Sigmoid colon (tissue), 7 donors: ENCODE data around the gene SNRNP40. TPM values are rescaled to one million over a fixed set of nuclear protein-coding genes. Genes with fewer than 3 reads are reported as not detected.

Source experiments
- DNase-seq: peaks from one replicate; pipeline ENCODE4 v3.0.0-alpha.2; 2019
- H3K27ac ChIP-seq, 4 donors: fragments of 200-600 bp; sonication (generic); one replicate each; pipeline ENCODE4 v1.5.1; 2016 to 2019; ENCODE audit warnings: mild to moderate bottlenecking in 1 of 4
- H3K27me3 ChIP-seq, 3 donors: fragments of 200-600 bp; sonication (generic); one replicate each; pipeline ENCODE4 v1.5.1; 2019; ENCODE audit warnings: mild to moderate bottlenecking in 1 of 3
- H3K36me3 ChIP-seq, 4 donors: fragments of 200-600 bp; sonication (generic); one replicate each; pipeline ENCODE4 v1.5.1; 2016 to 2019
- H3K4me1 ChIP-seq, 4 donors: fragments of 200-600 bp; sonication (generic); one replicate each; pipeline ENCODE4 v1.5.1; 2017 to 2019
- H3K4me3 ChIP-seq, 4 donors: fragments of 200-600 bp; sonication (generic); one replicate each; pipeline ENCODE4 v1.5.1; 2017 to 2019; ENCODE audit warnings: mild to moderate bottlenecking in 2 of 4, moderate library complexity in 1 of 4
- H3K9me3 ChIP-seq, 4 donors: fragments of 200-600 bp in 3 of 4; sonication (generic) in 3 of 4; one replicate each; pipeline versions ENCODE4 v1.5.1 to v1.6.1; 2013 to 2019
- EP300 ChIP-seq, 4 donors: sonication (generic); formaldehyde crosslinking; IDR thresholded peaks; one replicate each; pipeline ENCODE4 v1.6.1; 2017; ENCODE audit warnings: antibody characterized with exemption in 4 of 4
- POLR2A ChIP-seq, 2 donors: fragments of 450-650 bp; IDR thresholded peaks; one replicate each; pipeline ENCODE4 v1.6.1; 2016; ENCODE audit warnings: antibody characterized with exemption in 2 of 2, mild to moderate bottlenecking in 2 of 2, moderate library complexity in 2 of 2
- POLR2AphosphoS5 ChIP-seq, 4 donors: sonication (generic); formaldehyde crosslinking; IDR thresholded peaks; one replicate each; pipeline ENCODE4 v1.6.1; 2017; ENCODE audit warnings: antibody characterized with exemption in 4 of 4
- WGBS, 2 donors: extraction: QIAGEN DNeasy Blood & Tissue Kit; methylation state at CpG; one replicate each; pipeline ENCODE4 v1.1.7; 2013; 5-methylcytosine and 5-hydroxymethylcytosine counted together
- intact Hi-C: fragments of 100-400 bp; cut with DNase I; formaldehyde crosslinking; loops from one replicate; pipeline ENCODE4 v1.15.1; 2023
- polyA plus RNA-seq, 3 donors: library from polyadenylated mRNA; stranded (reverse); fragments of 200-250 nt; gene quantifications; one replicate each; pipeline ENCODE4 v1.2.3, GENCODE V29; 2013
- total RNA-seq, 4 donors: library from RNA; depleted of rRNA; stranded (reverse); fragments of >200 nt; gene quantifications; one replicate each; pipeline ENCODE4 v1.1.0, GENCODE V29; 2016
- TF ChIP-seq, protein P1 (sequence below), 4 experiments: fragments of 450-650 bp in 3 of 4; fragments of 200-600 bp in 1 of 4; IDR thresholded peaks; one replicate each; pipeline ENCODE4 v1.5.1; 2016 to 2019; ENCODE audit warnings: antibody characterized with exemption in 4 of 4, mild to moderate bottlenecking in 3 of 4, moderate library complexity in 2 of 4
- donor health status: healthy with polysubstance abuse.
- donor health status: Bipolar disorder and iron deficiency.
- donor health status: healthy.

The SNRNP40 gene
- total and polyA plus RNA-seq, 7 donors = 19.4 to 36.4 (median 26.1) TPM

GRCh38 chr1:31259746-31260145 is 36.8 kb downstream of the SNRNP40 start:
- no peak overlapping the region for H3K4me3 ChIP-seq
- no peaks in the 10 kb centered on the region for H3K9me3 ChIP-seq
- TF ChIP-seq POLR2A (IDR thresholded peaks at IDR 0.05) (no peak), EP300 (IDR thresholded peaks at IDR 0.05) (no peak), POLR2AphosphoS5 (IDR thresholded peaks at IDR 0.05) (no peak)
- TF ChIP-seq, protein P1, sequence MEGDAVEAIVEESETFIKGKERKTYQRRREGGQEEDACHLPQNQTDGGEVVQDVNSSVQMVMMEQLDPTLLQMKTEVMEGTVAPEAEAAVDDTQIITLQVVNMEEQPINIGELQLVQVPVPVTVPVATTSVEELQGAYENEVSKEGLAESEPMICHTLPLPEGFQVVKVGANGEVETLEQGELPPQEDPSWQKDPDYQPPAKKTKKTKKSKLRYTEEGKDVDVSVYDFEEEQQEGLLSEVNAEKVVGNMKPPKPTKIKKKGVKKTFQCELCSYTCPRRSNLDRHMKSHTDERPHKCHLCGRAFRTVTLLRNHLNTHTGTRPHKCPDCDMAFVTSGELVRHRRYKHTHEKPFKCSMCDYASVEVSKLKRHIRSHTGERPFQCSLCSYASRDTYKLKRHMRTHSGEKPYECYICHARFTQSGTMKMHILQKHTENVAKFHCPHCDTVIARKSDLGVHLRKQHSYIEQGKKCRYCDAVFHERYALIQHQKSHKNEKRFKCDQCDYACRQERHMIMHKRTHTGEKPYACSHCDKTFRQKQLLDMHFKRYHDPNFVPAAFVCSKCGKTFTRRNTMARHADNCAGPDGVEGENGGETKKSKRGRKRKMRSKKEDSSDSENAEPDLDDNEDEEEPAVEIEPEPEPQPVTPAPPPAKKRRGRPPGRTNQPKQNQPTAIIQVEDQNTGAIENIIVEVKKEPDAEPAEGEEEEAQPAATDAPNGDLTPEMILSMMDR (IDR thresholded peaks at IDR 0.05) = no peak
- no peak overlapping the region for H3K27ac ChIP-seq
- peaks cover 0 to 67% (median 36%) of the 10 kb centered on the region in 4 donors for H3K36me3 ChIP-seq
- peaks cover 0 to 3% (median 1%) of the 10 kb centered on the region in 4 donors for H3K4me1 ChIP-seq
- DNase-seq = no peak
- intact Hi-C loops = no loop called here
- no peaks in the 10 kb centered on the region for H3K27me3 ChIP-seq
- WGBS, 2 donors = 91 to 94% methylated on average over 3 of the region's 3 CpGs

GRCh38 chr1:31258581-31258980 is 38.0 kb downstream of the SNRNP40 start:
- H3K27me3 ChIP-seq = no peaks in the 10 kb centered on the region
- no peak for DNase-seq
- intact Hi-C loops = no loop called here
- TF ChIP-seq POLR2AphosphoS5 (IDR thresholded peaks at IDR 0.05) (no peak), POLR2A (IDR thresholded peaks at IDR 0.05) (no peak)
- TF ChIP-seq, protein P1 (IDR thresholded peaks at IDR 0.05) = no peak
- H3K4me1 ChIP-seq = no peaks in the 10 kb centered on the region
- H3K4me3 ChIP-seq = no peak overlapping the region
- no peak overlapping the region for H3K27ac ChIP-seq
- 82 to 88% methylated on average over 1 of the region's 1 CpG for WGBS, 2 donors
- H3K36me3 ChIP-seq = peaks cover 0 to 66% (median 36%) of the 10 kb centered on the region in 4 donors
- H3K9me3 ChIP-seq = no peaks in the 10 kb centered on the region

DNA sequence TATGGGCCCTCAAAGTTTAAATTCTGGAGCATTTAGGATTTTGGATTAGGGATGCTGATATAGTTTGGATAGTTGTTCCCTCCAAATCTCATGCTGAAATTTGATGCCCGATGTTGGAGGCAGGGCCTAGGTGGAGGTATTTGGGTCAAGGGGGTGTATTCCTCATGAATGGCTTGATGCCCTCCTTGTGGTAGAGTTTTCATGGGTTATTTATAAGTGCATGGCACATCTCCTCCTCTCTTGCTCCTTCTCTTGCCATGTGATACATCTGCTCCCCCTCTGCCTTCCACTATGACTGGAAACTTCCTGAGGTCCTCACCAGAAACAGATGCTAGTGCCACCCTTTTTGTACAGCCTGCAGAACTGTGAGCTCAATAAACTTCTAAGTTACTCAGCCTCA is 39.4 kb downstream of the SNRNP40 start:
- Histone ChIP-seq H3K27ac (no peak overlapping the region), H3K27me3 (no peaks in the 10 kb centered on the region), H3K9me3 (no peaks in the 10 kb centered on the region), H3K4me3 (no peak overlapping the region), H3K4me1 (no peaks in the 10 kb centered on the region), H3K36me3 (peaks cover 0 to 53% (median 34%) of the 10 kb centered on the region in 4 donors)
- TF ChIP-seq POLR2A (IDR thresholded peaks at IDR 0.05) = no peak
- TF ChIP-seq POLR2AphosphoS5 (IDR thresholded peaks at IDR 0.05) = no peak
- no peak for DNase-seq
- 98% methylated on average over 1 of the region's 1 CpG for WGBS, 2 donors
- intact Hi-C loops = no loop called here

DNA sequence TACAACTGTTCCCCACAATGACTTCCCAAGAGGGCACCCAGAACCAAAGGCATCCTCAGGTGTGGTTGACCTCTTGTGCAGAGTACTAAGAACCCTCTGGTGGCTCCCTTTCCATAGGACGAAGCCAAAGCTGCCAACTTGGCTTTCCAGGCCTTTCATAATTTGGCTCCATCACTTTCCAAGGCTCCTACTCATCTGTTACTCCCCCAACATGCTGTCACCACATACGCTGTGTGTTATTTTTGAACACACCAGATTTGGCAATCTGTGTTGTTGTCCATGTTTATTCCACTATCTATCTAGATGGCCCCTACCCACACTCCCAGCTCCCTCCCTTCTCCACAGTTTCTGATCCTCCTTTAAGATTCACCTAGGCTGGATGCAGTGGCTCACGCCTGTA is 46.7 kb downstream of the SNRNP40 start:
- Histone ChIP-seq H3K36me3 (no peaks in the 10 kb centered on the region), H3K27ac (no peak overlapping the region), H3K4me3 (no peak overlapping the region), H3K4me1 (no peaks in the 10 kb centered on the region), H3K9me3 (no peaks in the 10 kb centered on the region), H3K27me3 (no peaks in the 10 kb centered on the region)
- WGBS, 2 donors = 92 to 94% methylated on average over 3 of the region's 3 CpGs
- intact Hi-C loops = no loop called here
- DNase-seq = no peak
- no peak for TF ChIP-seq EP300 (IDR thresholded peaks at IDR 0.05)
- no peak for TF ChIP-seq POLR2AphosphoS5 (IDR thresholded peaks at IDR 0.05)
- TF ChIP-seq, protein P1 (IDR thresholded peaks at IDR 0.05) = no peak
- TF ChIP-seq POLR2A (IDR thresholded peaks at IDR 0.05) = no peak

- H3K4me3 ChIP-seq = no peak overlapping the region
- 97% methylated on average over 4 of the region's 4 CpGs for WGBS, 2 donors
- H3K36me3 ChIP-seq = no peaks in the 10 kb centered on the region
- H3K27me3 ChIP-seq = no peaks in the 10 kb centered on the region
- intact Hi-C loops = no loop called here
- TF ChIP-seq POLR2A (IDR thresholded peaks at IDR 0.05) = no peak
- TF ChIP-seq POLR2AphosphoS5 (IDR thresholded peaks at IDR 0.05) = no peak
- TF ChIP-seq EP300 (IDR thresholded peaks at IDR 0.05) = no peak
- H3K4me1 ChIP-seq = no peaks in the 10 kb centered on the region
- DNase-seq = no peak
- H3K27ac ChIP-seq = no peak overlapping the region
- H3K9me3 ChIP-seq = no peaks in the 10 kb centered on the region
Measured at GRCh38 chr1:31248276-31248675, 48.3 kb downstream of the SNRNP40 start.

- Histone ChIP-seq H3K36me3 (no peaks in the 10 kb centered on the region), H3K4me3 (no peak overlapping the region), H3K4me1 (peaks cover 0 to 8% (median 6%) of the 10 kb centered on the region in 4 donors), H3K9me3 (no peaks in the 10 kb centered on the region), H3K27me3 (peaks cover 7 to 20% (median 16%) of the 10 kb centered on the region in 3 donors), H3K27ac (no peak overlapping the region)
- 77 to 90% methylated on average over 4 of the region's 4 CpGs for WGBS, 2 donors
- no peak for TF ChIP-seq POLR2A (IDR thresholded peaks at IDR 0.05)
- TF ChIP-seq, protein P1 (IDR thresholded peaks at IDR 0.05) = no peak
- TF ChIP-seq EP300 (IDR thresholded peaks at IDR 0.05) = no peak
- no peak for TF ChIP-seq POLR2AphosphoS5 (IDR thresholded peaks at IDR 0.05)
- no peak for DNase-seq
- intact Hi-C loops = no loop called here
Measured at GRCh38 chr1:31244326-31244725, 52.3 kb downstream of the SNRNP40 start.
